GM21825 (cell line): ENCODE results near the gene KRTAP1-4.
"Not testable (repeated sequence)": the region's sequence is repeated elsewhere in the genome, so short reads cannot be mapped to it uniquely, and the experiment has no call there.

Source experiments
- ATAC-seq: cut with Tn5 transposase; IDR thresholded peaks from one replicate; pipeline ENCODE4 v1.9.1; 2021; ENCODE audit warnings: mild to moderate bottlenecking, moderate library complexity; ENCODE audit not compliant: unreplicated experiment

KRTAP1-4 gene

GRCh38 chr17:41049110-41049509 lies 19.1 kb upstream of the KRTAP1-4 start:
- ATAC-seq = no peak

DNA sequence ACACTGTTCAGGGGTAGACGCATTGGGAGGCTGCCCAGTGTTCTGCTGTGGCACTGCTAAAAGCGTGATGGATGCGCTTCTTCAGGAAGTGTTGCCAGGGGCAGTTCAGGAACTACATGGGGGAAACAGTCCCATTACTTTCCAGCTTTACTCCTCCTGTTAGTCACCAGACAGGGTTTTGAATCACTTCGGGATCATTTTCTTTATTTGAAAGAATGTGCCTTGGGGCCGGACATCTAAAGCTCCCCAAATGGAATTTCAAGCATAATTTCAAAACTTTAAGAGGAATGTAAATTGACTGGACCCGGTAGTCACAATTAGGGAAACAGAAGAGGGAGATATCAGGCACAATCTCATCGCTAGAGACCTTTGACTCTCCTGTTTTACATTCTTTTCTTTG lies 18.4 kb upstream of the KRTAP1-4 start:
- ATAC-seq = no peak

- not testable (repeated sequence) for ATAC-seq
Observed at GRCh38 chr17:41046735-41047465, 16.9 kb upstream of the KRTAP1-4 start, which contains the start of gene KRTAP2-1. Gene KRTAP2-1, minus strand, starts transcription at chr17:41047316. Its CDS starts 49 bp downstream, at chr17:41047267.

- ATAC-seq = no peak
Observed at GRCh38 chr17:41042953-41043352, 13.0 kb upstream of the KRTAP1-4 start.

GRCh38 chr17:41040783-41041571 lies 11.0 kb upstream of the KRTAP1-4 start, which contains the start of gene KRTAP1-1:
Gene KRTAP1-1, minus strand, starts transcription at chr17:41041450. Its CDS starts 53 bp downstream, at chr17:41041397.
- ATAC-seq = not testable (repeated sequence)

- ATAC-seq = no peak
Observed at GRCh38 chr17:41037853-41038350, 7.9 kb upstream of the KRTAP1-4 start.

- not testable (repeated sequence) for ATAC-seq
Observed at GRCh38 chr17:41034346-41034935, 4.4 kb upstream of the KRTAP1-4 start, which contains the start of gene KRTAP1-3. Gene KRTAP1-3, minus strand, starts transcription at chr17:41034874. Its CDS starts 53 bp downstream, at chr17:41034821.

- no peak for ATAC-seq
Observed at GRCh38 chr17:41026715-41027471, 3.1 kb downstream of the KRTAP1-4 start, which contains the start of gene KRTAP1-5. Gene KRTAP1-5, minus strand, starts transcription at chr17:41027208. Its CDS starts 53 bp downstream, at chr17:41027155.

DNA sequence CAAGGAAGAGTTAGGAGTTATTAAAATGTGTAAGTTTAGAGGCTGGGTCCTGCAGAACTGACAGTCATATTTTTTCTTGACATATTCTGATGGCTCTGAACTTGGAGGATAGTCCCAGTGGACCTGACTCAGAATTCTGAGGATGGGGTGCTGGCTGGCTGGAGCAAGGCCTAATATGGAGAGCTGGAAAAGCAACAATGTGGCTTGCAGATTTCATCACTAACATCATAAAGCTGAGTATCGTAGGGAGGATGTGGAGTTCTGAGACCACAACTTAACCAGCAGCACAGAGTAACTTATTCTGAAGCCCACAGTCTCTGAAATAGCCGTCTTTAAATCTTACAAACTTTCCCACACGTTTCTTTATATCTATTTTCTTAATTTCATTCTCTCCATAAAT lies 5.3 kb downstream of the KRTAP1-4 start:
- no peak for ATAC-seq

- ATAC-seq = no peak
Observed at GRCh38 chr17:41020336-41020735, 9.7 kb downstream of the KRTAP1-4 start.

DNA sequence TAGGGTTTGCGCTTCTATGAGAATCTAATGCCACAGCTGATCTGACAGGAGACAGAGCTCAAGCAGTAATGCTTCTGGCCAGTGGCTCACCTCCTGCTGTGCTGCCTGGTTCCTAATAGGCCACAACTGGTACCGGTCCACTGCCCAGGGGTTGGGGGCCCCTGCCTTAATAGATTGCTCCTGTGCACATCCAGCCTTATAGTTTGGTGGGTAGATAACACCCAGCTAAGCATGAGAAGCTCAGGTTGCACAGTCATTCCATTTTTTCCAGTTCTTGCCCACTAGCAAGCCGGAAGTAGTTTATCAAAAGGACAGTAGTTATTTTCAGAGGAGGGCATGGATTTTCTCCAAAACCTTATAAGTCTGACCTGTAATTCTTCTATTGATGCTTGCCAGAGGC lies 10.6 kb downstream of the KRTAP1-4 start:
- ATAC-seq = no peak

- no peak for ATAC-seq
Observed at GRCh38 chr17:41018541-41018940, 11.5 kb downstream of the KRTAP1-4 start.

DNA sequence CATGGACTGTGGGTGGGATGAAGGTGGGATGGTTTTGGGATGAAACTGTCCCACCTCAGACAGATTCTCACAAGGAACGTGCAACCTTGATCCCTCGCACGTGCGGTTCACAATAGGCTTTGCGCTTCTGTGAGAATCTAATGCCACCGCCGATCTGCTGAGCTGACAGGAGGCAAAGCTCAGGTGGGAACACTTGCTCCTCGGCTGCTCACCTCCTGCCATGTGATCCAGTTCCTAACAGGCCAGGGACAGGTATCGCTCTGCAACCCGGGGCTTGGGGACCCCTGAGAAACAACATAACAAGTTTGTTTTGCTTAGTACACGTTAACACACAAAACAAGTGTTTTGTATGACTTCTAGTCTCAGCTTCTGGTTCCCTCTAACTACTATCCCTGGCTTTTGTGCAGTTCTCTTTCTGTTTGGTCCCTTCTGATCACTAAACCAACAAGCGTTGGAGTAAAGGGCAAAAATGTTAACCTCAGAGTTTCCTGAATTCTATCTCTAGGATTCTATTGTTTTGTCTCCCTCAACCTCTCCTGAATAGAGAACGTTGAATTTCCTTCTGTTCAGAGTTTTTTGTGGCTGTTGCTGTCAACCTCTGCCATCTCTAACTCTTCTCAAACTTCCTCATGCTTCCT lies 13.3 kb downstream of the KRTAP1-4 start:
- no peak for ATAC-seq

GRCh38 chr17:41015454-41015853 lies 14.5 kb downstream of the KRTAP1-4 start:
- ATAC-seq = no peak

DNA sequence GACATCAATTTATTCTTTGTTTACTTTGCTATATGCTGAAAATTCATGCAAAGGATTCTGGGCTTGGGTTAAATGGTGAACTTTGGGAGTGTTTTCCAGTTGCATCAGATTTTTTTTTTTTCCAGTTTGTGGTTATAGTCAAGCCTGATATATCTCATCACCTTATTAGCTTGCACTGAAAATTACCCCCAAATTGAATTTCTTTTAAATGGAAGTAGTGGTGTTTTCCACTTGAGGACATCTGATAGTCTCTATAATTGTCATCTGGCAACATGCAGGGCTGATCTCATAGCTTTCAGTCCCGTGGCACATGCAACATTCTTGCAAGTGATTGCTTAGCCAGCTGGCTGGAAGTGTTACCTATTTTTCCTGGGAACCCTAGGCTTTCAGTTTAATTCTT lies 16.4 kb downstream of the KRTAP1-4 start:
- ATAC-seq = no peak

DNA sequence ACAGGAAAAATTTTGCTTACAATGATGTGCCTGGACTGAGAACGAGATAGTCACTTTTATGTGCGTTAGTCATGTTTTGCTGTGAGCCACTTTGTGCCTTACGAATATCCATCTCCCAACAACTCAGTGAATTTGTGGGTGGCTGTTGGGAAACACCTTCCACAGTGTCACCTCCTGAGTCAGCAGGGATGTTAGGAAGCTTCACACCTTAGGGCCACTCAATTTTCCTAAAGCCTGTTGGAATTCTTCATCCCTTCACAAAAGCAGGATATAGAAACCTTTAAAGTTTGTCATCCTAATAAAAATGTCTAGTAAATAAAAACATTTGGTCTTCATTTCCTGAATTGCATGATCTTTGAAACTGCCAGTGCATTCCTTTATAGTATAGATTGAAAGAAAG lies 16.8 kb downstream of the KRTAP1-4 start:
- ATAC-seq = no peak

GRCh38 chr17:41012326-41013120 lies 17.5 kb downstream of the KRTAP1-4 start:
- no peak for ATAC-seq

DNA sequence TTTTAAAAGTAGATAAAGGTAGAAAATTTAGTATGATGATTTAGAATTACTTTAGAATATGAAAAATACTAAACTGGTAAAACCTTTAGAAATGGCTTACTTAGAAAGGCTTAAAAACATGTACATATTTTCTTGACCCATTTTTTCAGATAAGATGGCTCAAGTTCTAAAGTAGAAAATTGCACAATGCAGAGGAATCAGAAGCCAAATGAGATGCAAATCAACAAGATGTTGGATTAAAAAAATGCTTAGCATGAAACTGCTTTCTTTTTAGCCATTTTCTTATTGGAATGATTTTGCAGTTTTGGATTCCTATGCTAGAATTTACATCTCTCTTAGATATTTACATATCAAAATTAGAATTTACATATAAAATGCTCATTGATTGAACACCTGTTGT lies 19.6 kb downstream of the KRTAP1-4 start:
- no peak for ATAC-seq

GRCh38 chr17:41009936-41010335 lies 20.1 kb downstream of the KRTAP1-4 start:
- no peak for ATAC-seq
